Measurements from ENCODE around the gene ATG2A. TPM values are rescaled to one million over a fixed set of nuclear protein-coding genes. Genes with fewer than 3 reads are reported as not detected.

ATG2A gene
- total and polyA plus RNA-seq, 2 experiments from 2014 or later: 13.3 to 36.2 TPM

- no peak for DNase-seq (ENCODE audit: low read depth in 1 of 2, low spot score in 1 of 2)
- Histone ChIP-seq H3K4me1 (ENCODE audit: low read depth) (peaks cover 6% of the 10 kb centered on the region), H3K4me3 (no peak overlapping the region), H3K9me3 (ENCODE audit: low read depth) (no peaks in the 10 kb centered on the region), H3K27me3 (no peaks in the 10 kb centered on the region), H3K27ac (no peak overlapping the region), H3K36me3 (no peaks in the 10 kb centered on the region)
- TF ChIP-seq CTCF (IDR thresholded peaks at IDR 0.05; ENCODE audit: low read depth, low read length): no peak
Observed at GRCh38 chr11:64852804-64853509, 64.1 kb downstream of the ATG2A start.

GRCh38 chr11:64851831-64852351, 65.1 kb downstream of the ATG2A start:
- DNase-seq (ENCODE audit: low read depth in 1 of 2, low spot score in 1 of 2): no peak
- no peak for TF ChIP-seq CTCF (IDR thresholded peaks at IDR 0.05; ENCODE audit: low read depth, low read length)
- Histone ChIP-seq H3K36me3 (no peaks in the 10 kb centered on the region), H3K9me3 (ENCODE audit: low read depth) (no peaks in the 10 kb centered on the region), H3K27ac (no peak overlapping the region), H3K4me3 (no peak overlapping the region), H3K4me1 (ENCODE audit: low read depth) (peaks cover 6% of the 10 kb centered on the region), H3K27me3 (no peaks in the 10 kb centered on the region)

DNA sequence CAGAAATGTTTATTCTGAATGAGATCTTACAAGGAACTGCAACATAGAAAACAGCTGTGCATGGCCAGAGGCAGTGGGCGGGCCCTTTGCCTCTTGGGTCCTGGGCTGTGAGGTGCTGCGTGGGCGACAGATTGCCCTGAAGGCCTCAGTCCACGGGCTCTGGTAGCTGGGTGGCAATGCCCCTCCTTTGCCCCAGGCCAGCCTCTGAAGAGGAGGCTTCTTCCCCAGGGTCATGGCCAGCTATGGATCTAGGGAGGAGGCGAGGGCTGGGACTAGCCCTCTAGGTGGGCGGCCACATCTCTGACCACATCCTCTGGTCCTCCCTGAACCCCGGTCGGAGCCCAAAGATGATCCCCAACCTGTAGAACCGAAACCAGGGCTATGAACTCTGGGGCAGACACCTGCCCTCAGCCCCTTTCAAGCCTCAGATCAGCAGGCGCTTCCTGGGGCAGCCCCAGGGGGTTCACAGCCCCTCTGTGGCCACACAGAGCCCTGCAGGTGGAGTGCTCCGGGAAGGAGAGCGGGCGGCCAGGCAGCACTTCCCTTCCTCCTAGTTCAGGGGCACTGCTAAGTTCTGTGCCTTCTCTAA, 65.9 kb downstream of the ATG2A start:
- no peaks in the 10 kb centered on the region for H3K9me3 ChIP-seq (ENCODE audit: low read depth)
- H3K36me3 ChIP-seq: no peaks in the 10 kb centered on the region
- H3K27me3 ChIP-seq: no peaks in the 10 kb centered on the region
- H3K4me3 ChIP-seq: no peak overlapping the region
- no peak for DNase-seq (ENCODE audit: low read depth in 1 of 2, low spot score in 1 of 2)
- H3K27ac ChIP-seq: no peak overlapping the region
- TF ChIP-seq CTCF (IDR thresholded peaks at IDR 0.05; ENCODE audit: low read depth, low read length): no peak
- H3K4me1 ChIP-seq (ENCODE audit: low read depth): peaks cover 6% of the 10 kb centered on the region

GRCh38 chr11:64849598-64850356, 67.2 kb downstream of the ATG2A start:
- Histone ChIP-seq H3K4me1 (ENCODE audit: low read depth) (peaks cover 6% of the 10 kb centered on the region), H3K4me3 (no peak overlapping the region), H3K27ac (no peak overlapping the region), H3K9me3 (ENCODE audit: low read depth) (no peaks in the 10 kb centered on the region), H3K36me3 (no peaks in the 10 kb centered on the region), H3K27me3 (no peaks in the 10 kb centered on the region)
- DNase-seq (ENCODE audit: low read depth in 1 of 2, low spot score in 1 of 2): peak in 1 of 2 donors; percentile 76
- TF ChIP-seq CTCF (IDR thresholded peaks at IDR 0.05; ENCODE audit: low read depth, low read length): peak; percentile 34

- peaks cover 6% of the 10 kb centered on the region for H3K4me1 ChIP-seq (ENCODE audit: low read depth)
- no peaks in the 10 kb centered on the region for H3K27me3 ChIP-seq
- TF ChIP-seq CTCF (IDR thresholded peaks at IDR 0.05; ENCODE audit: low read depth, low read length): no peak
- H3K4me3 ChIP-seq: no peak overlapping the region
- DNase-seq (ENCODE audit: low read depth in 1 of 2, low spot score in 1 of 2): no peak
- H3K36me3 ChIP-seq: no peaks in the 10 kb centered on the region
- H3K9me3 ChIP-seq (ENCODE audit: low read depth): no peaks in the 10 kb centered on the region
- H3K27ac ChIP-seq: no peak overlapping the region
Observed at GRCh38 chr11:64848826-64849597, 68.0 kb downstream of the ATG2A start.

All from cardiac muscle cell (in vitro differentiated cells and primary cell).